ENCODE measurements around the gene TEPSIN. TPM values are rescaled to one million over a fixed set of nuclear protein-coding genes. Genes with fewer than 3 reads are reported as not detected.
A peak's percentile ranks its signal among the peaks of the same experiment; 100 is the strongest.

TEPSIN gene
- total and polyA plus RNA-seq, 12 donors: 3.1 to 144 (median 40.6) TPM

GRCh38 chr17:81267390-81268067 is 28.7 kb upstream of the TEPSIN start:
- 63 to 74% (median 68%) methylated on average over 5 to 6 of the region's 6 CpGs for WGBS, 4 donors
- peaks cover 0 to 59% of the 10 kb centered on the region in 2 donors for H3K36me3 ChIP-seq (replicated peaks in 1 of 2)
- intact Hi-C loops (cut with DNase I): no loop called here

GRCh38 chr17:81265576-81265975 is 26.7 kb upstream of the TEPSIN start:
- no peak for TF ChIP-seq POLR2A (IDR thresholded peaks at IDR 0.05)
- TF ChIP-seq CTCF (IDR thresholded peaks at IDR 0.05): no peak
- H3K4me1 ChIP-seq (replicated peaks in 1 of 2): peaks cover 9 to 10% of the 10 kb centered on the region in 2 donors
- H3K27me3 ChIP-seq: no peaks in the 10 kb centered on the region
- DNase-seq: no peak
- intact Hi-C loops (cut with DNase I): no loop called here
- H3K36me3 ChIP-seq (replicated peaks in 1 of 2): peaks cover 0 to 65% of the 10 kb centered on the region in 2 donors
- H3K4me3 ChIP-seq: no peak overlapping the region
- no peak overlapping the region for H3K27ac ChIP-seq
- H3K9me3 ChIP-seq (replicated peaks in 1 of 3): no peaks in the 10 kb centered on the region
- 97 to 99% (median 97%) methylated on average over 12 to 22 of the region's 22 CpGs for WGBS, 4 donors

More at GRCh38 chr17:81267390-81268067, 28.7 kb upstream of the TEPSIN start:
- Histone ChIP-seq H3K4me1 (replicated peaks in 1 of 2) (peaks cover 9 to 10% of the 10 kb centered on the region in 2 donors), H3K27ac (peak overlapping the region in 4 of 5 donors; percentile 7 to 42 (median 24)), H3K27me3 (no peaks in the 10 kb centered on the region), H3K9me3 (replicated peaks in 1 of 3) (no peaks in the 10 kb centered on the region), H3K4me3 (no peak overlapping the region)
- DNase-seq: peak in 5 of 7 donors; percentile 52 to 67 (median 56)
- TF ChIP-seq POLR2A (IDR thresholded peaks at IDR 0.05) (no peak), CTCF (IDR thresholded peaks at IDR 0.05) (no peak)

- H3K36me3 ChIP-seq (replicated peaks in 1 of 2): peaks cover 0 to 64% of the 10 kb centered on the region in 2 donors
- no peak overlapping the region for H3K27ac ChIP-seq
- 85 to 96% (median 95%) methylated on average over 4 to 12 of the region's 12 CpGs for WGBS, 4 donors
- DNase-seq: no peak
- H3K4me1 ChIP-seq (replicated peaks in 1 of 2): peaks cover 9 to 10% of the 10 kb centered on the region in 2 donors
- H3K27me3 ChIP-seq: no peaks in the 10 kb centered on the region
- H3K4me3 ChIP-seq: no peak overlapping the region
- intact Hi-C loops (cut with DNase I): no loop called here
- H3K9me3 ChIP-seq (replicated peaks in 1 of 3): no peaks in the 10 kb centered on the region
- TF ChIP-seq CTCF (IDR thresholded peaks at IDR 0.05) (no peak), POLR2A (IDR thresholded peaks at IDR 0.05) (no peak)
These were observed 25.8 kb upstream of the TEPSIN start for GRCh38 chr17:81264640-81265039.

- no peak for DNase-seq
- intact Hi-C loops (cut with DNase I): no loop called here
- no peak overlapping the region for H3K4me3 ChIP-seq
- no peaks in the 10 kb centered on the region for H3K27me3 ChIP-seq
- peaks cover 0 to 65% of the 10 kb centered on the region in 2 donors for H3K36me3 ChIP-seq (replicated peaks in 1 of 2)
- no peaks in the 10 kb centered on the region for H3K9me3 ChIP-seq (replicated peaks in 1 of 3)
- no peak overlapping the region for H3K27ac ChIP-seq
- TF ChIP-seq CTCF (IDR thresholded peaks at IDR 0.05): no peak
- no peak for TF ChIP-seq POLR2A (IDR thresholded peaks at IDR 0.05)
- H3K4me1 ChIP-seq (replicated peaks in 1 of 2): peaks cover 9 to 10% of the 10 kb centered on the region in 2 donors
- WGBS, 4 donors: 91 to 97% (median 94%) methylated on average over 12 to 40 of the region's 40 CpGs
These were observed 24.7 kb upstream of the TEPSIN start for GRCh38 chr17:81263371-81264181.
